Liver (tissue), 9 donors: ENCODE data around the gene RINT1. TPM values are rescaled to one million over a fixed set of nuclear protein-coding genes. Genes with fewer than 3 reads are reported as not detected.

ENCODE experiments used
- DNase-seq: peaks from one replicate; pipeline ENCODE4 v3.0.0-alpha.2; 2017; ENCODE audit warnings: low spot score
- H3K27ac ChIP-seq, 2 donors: one replicate each; pipeline ENCODE4 v1.7.0; 2013; ENCODE audit warnings: inconsistent platforms in 2 of 2, low read length in 2 of 2, control low read depth in 1 of 2, low read depth in 1 of 2, mild to moderate bottlenecking in 1 of 2
- H3K27me3 ChIP-seq, 4 donors: one replicate each; pipeline versions ENCODE4 v1.6.1 to v1.7.0; 2013; ENCODE audit warnings: low read length in 3 of 4, inconsistent platforms in 1 of 4, mild to moderate bottlenecking in 1 of 4, moderate library complexity in 1 of 4; ENCODE audit not compliant: control insufficient read depth in 4 of 4, insufficient read depth in 4 of 4
- H3K36me3 ChIP-seq, 4 donors: one replicate each; pipeline versions ENCODE4 v1.6.1 to v1.7.0; 2013; ENCODE audit warnings: low read length in 3 of 4, mild to moderate bottlenecking in 3 of 4, low read depth in 1 of 4, moderate library complexity in 1 of 4; ENCODE audit not compliant: control insufficient read depth in 4 of 4, insufficient read depth in 3 of 4
- H3K4me1 ChIP-seq, 4 donors: one replicate each; pipeline versions ENCODE4 v1.6.1 to v1.7.0; 2013; ENCODE audit warnings: low read length in 3 of 4, mild to moderate bottlenecking in 3 of 4, moderate library complexity in 1 of 4; ENCODE audit not compliant: control insufficient read depth in 4 of 4, insufficient read depth in 4 of 4
- H3K4me3 ChIP-seq, 3 donors: one replicate each; pipeline versions ENCODE4 v1.6.1 to v1.7.0; 2013; ENCODE audit warnings: low read length in 3 of 3, control low read depth in 1 of 3, low read depth in 1 of 3, mild to moderate bottlenecking in 1 of 3
- H3K9ac ChIP-seq, 2 donors: one replicate each; pipeline ENCODE4 v1.7.0; 2013; ENCODE audit warnings: low read length in 2 of 2, mild to moderate bottlenecking in 2 of 2, moderate library complexity in 2 of 2, control low read depth in 1 of 2, low read depth in 1 of 2
- H3K9me3 ChIP-seq, 4 donors: one replicate each; pipeline versions ENCODE4 v1.6.1 to v1.7.0; 2013; ENCODE audit warnings: low read length in 3 of 4; ENCODE audit not compliant: control insufficient read depth in 4 of 4
- ATF3 ChIP-seq: IDR thresholded peaks from 2 replicates; pipeline ENCODE4 v1.6.1; 2016; ENCODE audit warnings: antibody characterized with exemption
- CTCF ChIP-seq: fragments of 150-350 bp; IDR thresholded peaks from 2 replicates; pipeline ENCODE4 v1.5.1; 2017; ENCODE audit warnings: improper control_type of control experiment, low read depth, low read length; ENCODE audit not compliant: missing input control
- EGR1 ChIP-seq, 2 donors: IDR thresholded peaks; 2 replicates each; pipeline ENCODE4 v1.6.1; 2016 to 2018; ENCODE audit warnings: antibody characterized with exemption in 2 of 2, low read depth in 2 of 2
- FOXA1 ChIP-seq: IDR thresholded peaks from 2 replicates; pipeline ENCODE4 v1.6.1; 2016; ENCODE audit warnings: antibody characterized with exemption
- FOXA2 ChIP-seq: IDR thresholded peaks from 2 replicates; pipeline ENCODE4 v1.6.1; 2016; ENCODE audit warnings: antibody characterized with exemption
- GABPA ChIP-seq, 2 donors: IDR thresholded peaks in 1 of 2; conservative IDR thresholded peaks in 1 of 2; 2 replicates each; pipeline ENCODE4 v1.6.1; 2016; ENCODE audit warnings: antibody characterized with exemption in 2 of 2, mild to moderate bottlenecking in 1 of 2, moderate library complexity in 1 of 2
- HNF4A ChIP-seq, 2 donors: conservative IDR thresholded peaks; 2 replicates each; pipeline ENCODE4 v1.6.1; 2016; ENCODE audit warnings: antibody characterized with exemption in 2 of 2, mild to moderate bottlenecking in 2 of 2
- HNF4G ChIP-seq: IDR thresholded peaks from 2 replicates; pipeline ENCODE4 v1.6.1; 2016; ENCODE audit warnings: antibody characterized with exemption
- JUND ChIP-seq, 2 donors: IDR thresholded peaks; 2 replicates each; pipeline ENCODE4 v1.6.1; 2016; ENCODE audit warnings: antibody characterized with exemption in 2 of 2
- MAX ChIP-seq: IDR thresholded peaks from 2 replicates; pipeline ENCODE4 v1.6.1; 2016; ENCODE audit warnings: antibody characterized with exemption
- NR2F2 ChIP-seq: IDR thresholded peaks from 2 replicates; pipeline ENCODE4 v1.6.1; 2016; ENCODE audit warnings: antibody characterized with exemption
- RAD21 ChIP-seq, 2 donors: IDR thresholded peaks; 2 replicates each; pipeline ENCODE4 v1.6.1; 2016; ENCODE audit warnings: antibody characterized with exemption in 2 of 2, mild to moderate bottlenecking in 2 of 2
- REST ChIP-seq: IDR thresholded peaks from 2 replicates; pipeline ENCODE4 v1.6.1; 2016; ENCODE audit warnings: antibody characterized with exemption, mild to moderate bottlenecking
- RXRA ChIP-seq, 2 donors: IDR thresholded peaks; 2 replicates each; pipeline ENCODE4 v1.6.1; 2017 to 2018; ENCODE audit warnings: antibody characterized with exemption in 2 of 2, mild to moderate bottlenecking in 1 of 2
- SP1 ChIP-seq: IDR thresholded peaks from 2 replicates; pipeline ENCODE4 v1.6.1; 2018; ENCODE audit warnings: antibody characterized with exemption, mild to moderate bottlenecking
- TAF1 ChIP-seq: conservative IDR thresholded peaks from 2 replicates; pipeline ENCODE4 v1.6.1; 2016; ENCODE audit warnings: antibody characterized with exemption, mild to moderate bottlenecking
- YY1 ChIP-seq: IDR thresholded peaks from 2 replicates; pipeline ENCODE4 v1.6.1; 2016; ENCODE audit warnings: antibody characterized with exemption, mild to moderate bottlenecking
- ZBTB33 ChIP-seq: IDR thresholded peaks from 2 replicates; pipeline ENCODE4 v1.6.1; 2016; ENCODE audit warnings: antibody characterized with exemption
- WGBS: extraction: QIAGEN DNeasy Blood & Tissue Kit; methylation state at CpG from one replicate; pipeline ENCODE4 v1.1.7; 2013; 5-methylcytosine and 5-hydroxymethylcytosine counted together
- polyA plus RNA-seq, 2 donors: library from polyadenylated mRNA; stranded (reverse) in 1 of 2; unstranded in 1 of 2; fragments of 200-250 nt in 1 of 2; fragments of >200 nt in 1 of 2; fragmentation: Nextera tagmentation in 1 of 2; extraction: Ambion mirVana in 1 of 2; gene quantifications; one replicate each; pipeline versions ENCODE4 v1.2.1 to v1.2.3, GENCODE V29; 2013 to 2015
- total RNA-seq, 2 donors: library from RNA; depleted of rRNA; stranded (reverse); fragments of >200 nt; gene quantifications; one replicate each; pipeline ENCODE4 v1.2.3, GENCODE V29; 2014
- donor health status: healthy.
- donor health status: healthy.
- donor health status: healthy.
- donor health status: healthy.
- donor health status: healthy.

The RINT1 gene
- total and polyA plus RNA-seq, 4 donors, result 4.5 to 10.9 (median 7.2) TPM

GRCh38 chr7:105489409-105489808, 42.6 kb upstream of the RINT1 start:
- H3K27me3 ChIP-seq, result no peaks in the 10 kb centered on the region
- no peak for DNase-seq
- H3K4me3 ChIP-seq, result no peak overlapping the region
- H3K9me3 ChIP-seq, result no peaks in the 10 kb centered on the region
- WGBS, result 90% methylated on average over 3 of the region's 3 CpGs
- H3K4me1 ChIP-seq, result no peaks in the 10 kb centered on the region
- no peak overlapping the region for H3K9ac ChIP-seq
- TF ChIP-seq MAX (no peak), SP1 (no peak), RXRA (IDR thresholded peaks at IDR 0.05) (no peak), GABPA (IDR thresholded peaks at IDR 0.05 in 1 of 2, conservative IDR thresholded peaks at IDR 0.05 in 1 of 2) (no peak), FOXA1 (no peak), ATF3 (no peak), ZBTB33 (no peak), HNF4A (conservative IDR thresholded peaks at IDR 0.05) (no peak), YY1 (no peak), TAF1 (no peak), REST (no peak)
- H3K36me3 ChIP-seq, result peaks cover 0 to 6% (median 3%) of the 10 kb centered on the region in 4 donors
- no peak overlapping the region for H3K27ac ChIP-seq

GRCh38 chr7:105493196-105493922, 38.6 kb upstream of the RINT1 start:
- no peak overlapping the region for H3K27ac ChIP-seq
- no peak for TF ChIP-seq SP1
- no peak for TF ChIP-seq TAF1
- no peak for TF ChIP-seq EGR1 (IDR thresholded peaks at IDR 0.05; ENCODE audit: low read depth in 2 of 2)
- no peak for TF ChIP-seq RXRA (IDR thresholded peaks at IDR 0.05)
- TF ChIP-seq HNF4A (conservative IDR thresholded peaks at IDR 0.05), result no peak
- no peak for TF ChIP-seq ZBTB33
- TF ChIP-seq JUND (IDR thresholded peaks at IDR 0.05), result no peak
- TF ChIP-seq FOXA1, result no peak
- no peak for TF ChIP-seq CTCF
- TF ChIP-seq REST, result no peak
- no peak for TF ChIP-seq HNF4G
- no peak for TF ChIP-seq NR2F2
- TF ChIP-seq FOXA2, result no peak
- no peak for TF ChIP-seq RAD21 (IDR thresholded peaks at IDR 0.05)

More at GRCh38 chr7:105493196-105493922, 38.6 kb upstream of the RINT1 start:
- H3K36me3 ChIP-seq, result peaks cover 0 to 2% (median 0%) of the 10 kb centered on the region in 4 donors
- H3K4me3 ChIP-seq, result no peak overlapping the region
- WGBS, result 92% methylated on average over 7 of the region's 7 CpGs
- DNase-seq, result no peak
- H3K9ac ChIP-seq, result no peak overlapping the region
- H3K9me3 ChIP-seq, result no peaks in the 10 kb centered on the region
- no peaks in the 10 kb centered on the region for H3K27me3 ChIP-seq
- H3K4me1 ChIP-seq, result no peaks in the 10 kb centered on the region
